ENCODE measurements around the gene SIK2.

The SIK2 gene

GRCh38 chr11:111639226-111639925 lies 37.1 kb downstream of the SIK2 start:
- no peak overlapping the region for H3K9ac ChIP-seq
- H2AFZ ChIP-seq: no peak overlapping the region
- H3K4me2 ChIP-seq (ENCODE audit: low read length): no peak overlapping the region
- H3K79me2 ChIP-seq: peaks cover 16% of the 10 kb centered on the region
- H3K4me3 ChIP-seq (ENCODE audit: low read depth, low read length): no peak overlapping the region
- H3K4me1 ChIP-seq: peaks cover 3% of the 10 kb centered on the region
- no peaks in the 10 kb centered on the region for H3K36me3 ChIP-seq (ENCODE audit: control insufficient read depth, insufficient read depth, low read length)
- no peak overlapping the region for H3K27ac ChIP-seq
- no peaks in the 10 kb centered on the region for H3K9me3 ChIP-seq (ENCODE audit: control insufficient read depth, low read length)
- TF ChIP-seq CTCF (IDR thresholded peaks at IDR 0.05): no peak
- no peaks in the 10 kb centered on the region for H3K27me3 ChIP-seq (ENCODE audit: control insufficient read depth, insufficient read depth, low read length)

DNA sequence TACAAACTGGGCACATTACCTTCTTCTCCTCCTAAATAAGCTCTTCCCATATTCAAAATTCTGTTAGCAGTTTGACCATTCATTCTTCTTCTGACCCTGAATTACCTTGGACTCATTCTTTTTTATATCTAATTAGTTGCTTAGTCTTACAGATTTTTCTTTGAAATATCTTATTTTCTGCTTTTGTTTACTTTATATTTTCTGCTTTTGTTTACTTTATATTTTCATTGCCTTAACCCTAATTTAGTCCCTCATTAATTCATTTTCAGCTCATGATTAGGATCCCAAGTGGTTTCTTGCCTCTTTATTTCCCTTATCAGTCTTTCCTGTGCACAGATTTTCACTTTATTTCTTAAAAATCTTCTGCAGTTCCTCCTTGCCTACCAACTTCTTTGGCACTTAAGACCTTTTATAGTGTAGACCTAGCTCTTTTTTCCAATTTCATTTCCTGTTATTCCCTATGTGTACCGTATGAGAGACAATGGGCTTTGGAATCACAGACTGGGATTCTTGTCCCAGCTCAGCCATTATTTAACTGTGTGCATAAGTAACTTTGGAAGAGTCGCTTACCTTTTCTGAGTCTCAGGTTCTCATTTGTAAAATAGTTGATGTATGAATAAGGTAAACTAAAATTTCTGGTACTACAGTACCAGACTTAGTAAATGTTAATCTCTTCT lies 39.2 kb downstream of the SIK2 start:
- Histone ChIP-seq H3K9ac (no peak overlapping the region), H2AFZ (no peak overlapping the region), H3K79me2 (peaks cover 24% of the 10 kb centered on the region), H3K36me3 (ENCODE audit: control insufficient read depth, insufficient read depth, low read length) (no peaks in the 10 kb centered on the region), H3K4me1 (no peaks in the 10 kb centered on the region), H3K4me3 (ENCODE audit: low read depth, low read length) (no peak overlapping the region), H3K27me3 (ENCODE audit: control insufficient read depth, insufficient read depth, low read length) (no peaks in the 10 kb centered on the region), H3K9me3 (ENCODE audit: control insufficient read depth, low read length) (no peaks in the 10 kb centered on the region), H3K4me2 (ENCODE audit: low read length) (no peak overlapping the region), H3K27ac (no peak overlapping the region)
- no peak for TF ChIP-seq CTCF (IDR thresholded peaks at IDR 0.05)

- Histone ChIP-seq H3K27me3 (ENCODE audit: control insufficient read depth, insufficient read depth, low read length) (no peaks in the 10 kb centered on the region), H3K4me2 (ENCODE audit: low read length) (no peak overlapping the region), H3K9ac (no peak overlapping the region), H2AFZ (no peak overlapping the region), H3K27ac (no peak overlapping the region), H3K79me2 (peaks cover 24% of the 10 kb centered on the region), H3K4me3 (ENCODE audit: low read depth, low read length) (no peak overlapping the region), H3K4me1 (no peaks in the 10 kb centered on the region), H3K36me3 (ENCODE audit: control insufficient read depth, insufficient read depth, low read length) (no peaks in the 10 kb centered on the region), H3K9me3 (ENCODE audit: control insufficient read depth, low read length) (no peaks in the 10 kb centered on the region)
- no peak for TF ChIP-seq CTCF (IDR thresholded peaks at IDR 0.05)
Observed at GRCh38 chr11:111642542-111642941, 40.3 kb downstream of the SIK2 start.

DNA sequence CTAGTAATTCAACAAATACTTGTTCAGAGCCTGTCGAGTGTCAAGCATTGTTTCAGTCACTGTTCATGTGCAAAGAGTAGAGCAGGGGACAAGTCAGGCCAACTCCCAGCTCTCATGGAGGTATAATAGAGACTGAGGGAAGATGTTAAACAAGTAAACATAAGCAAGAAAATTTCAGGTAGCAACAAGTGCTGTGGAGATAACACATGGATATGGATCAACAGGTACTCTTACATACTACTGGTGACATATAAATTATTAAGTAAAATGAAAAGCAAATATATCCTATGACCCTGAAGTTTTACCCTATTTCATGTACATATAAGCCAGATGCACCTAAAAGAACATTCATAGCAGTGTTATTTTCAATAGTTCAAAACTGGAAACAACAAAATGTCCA lies 42.7 kb downstream of the SIK2 start:
- no peak for TF ChIP-seq CTCF (IDR thresholded peaks at IDR 0.05)
- no peaks in the 10 kb centered on the region for H3K9me3 ChIP-seq (ENCODE audit: control insufficient read depth, low read length)
- H3K27ac ChIP-seq: no peak overlapping the region
- H3K4me2 ChIP-seq (ENCODE audit: low read length): no peak overlapping the region
- H3K4me1 ChIP-seq: no peaks in the 10 kb centered on the region
- H3K36me3 ChIP-seq (ENCODE audit: control insufficient read depth, insufficient read depth, low read length): no peaks in the 10 kb centered on the region
- H3K79me2 ChIP-seq: peaks cover 27% of the 10 kb centered on the region
- no peak overlapping the region for H3K9ac ChIP-seq
- no peak overlapping the region for H2AFZ ChIP-seq
- no peak overlapping the region for H3K4me3 ChIP-seq (ENCODE audit: low read depth, low read length)
- no peaks in the 10 kb centered on the region for H3K27me3 ChIP-seq (ENCODE audit: control insufficient read depth, insufficient read depth, low read length)

Measured in parathyroid adenoma (tissue), 2 donors.